ENCODE measurements around the gene MEAF6.

DNA sequence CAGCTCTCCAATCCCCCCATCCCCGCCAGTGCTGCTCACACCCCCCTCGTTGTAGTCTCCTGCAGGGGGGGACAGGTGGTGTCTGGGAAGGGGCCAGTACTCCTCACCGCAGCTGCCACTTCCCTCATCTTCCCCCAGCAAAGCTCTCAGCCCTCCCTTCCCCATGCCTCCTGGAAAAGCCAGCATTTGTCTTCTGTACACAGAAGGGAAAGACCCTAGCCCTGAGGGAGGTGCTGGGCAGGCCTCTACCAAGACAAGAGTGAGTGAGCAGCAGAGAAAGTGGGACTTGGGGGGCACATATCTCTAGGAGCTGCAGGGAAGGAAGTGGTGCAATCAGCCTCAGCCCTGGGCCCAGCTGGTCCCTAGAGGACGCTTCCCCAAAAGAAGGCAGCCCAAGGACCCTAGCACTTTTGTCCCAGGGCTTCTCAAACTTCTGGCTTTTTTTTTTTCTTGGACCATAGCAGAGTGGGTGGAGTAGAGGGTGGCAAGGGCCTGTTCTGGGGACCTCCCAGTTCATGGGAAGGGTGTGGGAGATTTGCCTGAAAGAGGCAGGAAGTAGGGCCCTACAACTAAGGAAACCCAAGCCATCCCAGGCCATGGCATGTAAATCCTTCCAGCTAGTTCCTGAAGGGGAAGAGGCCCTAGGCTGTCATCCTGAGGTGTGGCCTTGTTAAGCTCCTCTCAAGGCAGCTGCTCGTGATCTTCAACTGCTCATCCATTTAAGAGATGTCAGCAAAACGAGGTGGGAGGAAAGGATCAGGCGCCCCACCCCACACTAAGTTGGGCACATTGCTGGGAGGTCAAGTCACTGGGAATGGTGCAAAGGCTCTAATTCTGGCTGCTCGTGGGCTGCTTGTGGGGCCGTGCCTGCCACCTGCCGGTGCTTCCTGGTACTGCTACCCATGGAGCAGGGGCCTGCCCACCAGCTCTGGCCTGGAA is 27.6 kb downstream of the MEAF6 start:
- TF ChIP-seq CTBP1 (IDR thresholded peaks at IDR 0.05; ENCODE audit: borderline replicate concordance) (no peak), SP1 (IDR thresholded peaks at IDR 0.05) (no peak), SUZ12 (IDR thresholded peaks at IDR 0.05) (no peak), ARNT (IDR thresholded peaks at IDR 0.05) (no peak), HDGF (IDR thresholded peaks at IDR 0.05; ENCODE audit: borderline replicate concordance) (0 out of 2 replicates have a peak, but pooled peaks have one; percentile 57), TARDBP (IDR thresholded peaks at IDR 0.05) (no peak), BHLHE40 (IDR thresholded peaks at IDR 0.05; ENCODE audit: borderline replicate concordance) (no peak), L3MBTL2 (conservative IDR thresholded peaks at IDR 0.05) (no peak), FOXK2 (IDR thresholded peaks at IDR 0.05) (no peak), ZNF384 (IDR thresholded peaks at IDR 0.05) (no peak), ELF4 (IDR thresholded peaks at IDR 0.05) (no peak)
- TF ChIP-seq, protein P1, sequence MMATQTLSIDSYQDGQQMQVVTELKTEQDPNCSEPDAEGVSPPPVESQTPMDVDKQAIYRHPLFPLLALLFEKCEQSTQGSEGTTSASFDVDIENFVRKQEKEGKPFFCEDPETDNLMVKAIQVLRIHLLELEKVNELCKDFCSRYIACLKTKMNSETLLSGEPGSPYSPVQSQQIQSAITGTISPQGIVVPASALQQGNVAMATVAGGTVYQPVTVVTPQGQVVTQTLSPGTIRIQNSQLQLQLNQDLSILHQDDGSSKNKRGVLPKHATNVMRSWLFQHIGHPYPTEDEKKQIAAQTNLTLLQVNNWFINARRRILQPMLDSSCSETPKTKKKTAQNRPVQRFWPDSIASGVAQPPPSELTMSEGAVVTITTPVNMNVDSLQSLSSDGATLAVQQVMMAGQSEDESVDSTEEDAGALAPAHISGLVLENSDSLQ (IDR thresholded peaks at IDR 0.05) = no peak
